B cell (primary cell): ENCODE measurements around the gene BUD13. TPM values are rescaled to one million over a fixed set of nuclear protein-coding genes. Genes with fewer than 3 reads are reported as not detected.
A peak's percentile ranks its signal among the peaks of the same experiment; 100 is the strongest.

Source experiments
- ATAC-seq: fragments of 200-7000 bp; cut with Tn5 transposase; one replicate; pipeline ENCODE4 v1.10.0; 2021; ENCODE audit warnings: low read depth, mild to moderate bottlenecking, moderate number of reproducible peaks, moderate library complexity
- CTCF ChIA-PET: fragments of 350-600 bp; sonication (Branson Sonifier 250); formaldehyde crosslinking; loops from one replicate; lab custom pipeline; 2021; ENCODE audit warnings: antibody characterized with exemption, inconsistent platforms; lab: Charles Lee
- POLR2A ChIA-PET: fragments of 350-600 bp; sonication (Branson Sonifier 250); formaldehyde crosslinking; loops from one replicate; lab custom pipeline; 2021; ENCODE audit warnings: antibody characterized with exemption; lab: Charles Lee
- DNase-seq: peaks from one replicate; pipeline ENCODE4 v3.0.0; 2013
- H2AFZ ChIP-seq: 2 replicates; pipeline ENCODE4 v1.6.1; 2012; ENCODE audit warnings: mild to moderate bottlenecking, low read depth, low read length; ENCODE audit not compliant: insufficient read depth, poor library complexity, severe bottlenecking
- H3K27ac ChIP-seq, 2 donors: 1 replicate in 1 of 2; 2 replicates in 1 of 2; pipeline ENCODE4 v1.5.1; 2012 to 2013; ENCODE audit warnings: low read length in 2 of 2, mild to moderate bottlenecking in 2 of 2, moderate library complexity in 1 of 2
- H3K27me3 ChIP-seq, 4 experiments: fragments of 200-600 bp in 1 of 4; sonication (generic) in 1 of 4; replicated peaks in 1 of 4; 1 replicate in 2 of 4; 2 replicates in 2 of 4; pipeline versions ENCODE4 v1.6.1 to v1.7.0; 2013 to 2016; ENCODE audit warnings: low read length in 3 of 4, mild to moderate bottlenecking in 2 of 4, mixed read lengths in 1 of 4, moderate library complexity in 1 of 4; ENCODE audit not compliant: insufficient read depth in 4 of 4, control insufficient read depth in 3 of 4; ENCODE audit errors: control extremely low read depth in 1 of 4
- H3K36me3 ChIP-seq, 2 experiments: replicated peaks in 1 of 2; 1 replicate in 1 of 2; 2 replicates in 1 of 2; pipeline versions ENCODE4 v1.6.1 to v1.7.1; 2013; ENCODE audit warnings: low read length in 1 of 2; ENCODE audit not compliant: insufficient read depth in 2 of 2, control insufficient read depth in 1 of 2; ENCODE audit errors: control extremely low read depth in 1 of 2, extremely low read depth in 1 of 2
- H3K4me1 ChIP-seq, 2 donors: fragments of 200-600 bp in 1 of 2; sonication (generic) in 1 of 2; 1 replicate in 1 of 2; 2 replicates in 1 of 2; pipeline versions ENCODE4 v1.5.1 to v1.6.1; 2013 to 2017; ENCODE audit warnings: low read length in 2 of 2; ENCODE audit not compliant: control insufficient read depth in 2 of 2, insufficient read depth in 2 of 2
- H3K4me2 ChIP-seq: replicated peaks from 2 replicates; pipeline ENCODE3; 2012; ENCODE audit warnings: mild to moderate bottlenecking, low read depth, low read length; ENCODE audit not compliant: poor library complexity, severe bottlenecking
- H3K4me3 ChIP-seq, 5 experiments: fragments of 200-600 bp in 1 of 5; sonication (generic) in 1 of 5; 1 replicate in 3 of 5; 2 replicates in 2 of 5; pipeline versions ENCODE4 v1.5.1 to v1.7.0; 2011 to 2016; ENCODE audit warnings: low read length in 4 of 5, mild to moderate bottlenecking in 4 of 5, low read depth in 2 of 5, control low read depth in 1 of 5, moderate library complexity in 1 of 5; ENCODE audit not compliant: insufficient read depth in 1 of 5; ENCODE audit errors: control extremely low read depth in 1 of 5, extremely low read depth in 1 of 5
- H3K79me2 ChIP-seq: fragments of 200-600 bp; sonication (generic); one replicate; pipeline ENCODE4 v1.6.0; 2016; ENCODE audit warnings: low read length; ENCODE audit not compliant: control insufficient read depth, insufficient read depth
- H3K9ac ChIP-seq: fragments of 200-600 bp; sonication (generic); 2 replicates; pipeline ENCODE4 v1.6.1; 2017; ENCODE audit warnings: mild to moderate bottlenecking, low read length, moderate library complexity
- H3K9me3 ChIP-seq, 3 donors: one replicate each; pipeline versions ENCODE4 v1.6.1 to v1.7.1; 2013; ENCODE audit warnings: low read length in 2 of 3; ENCODE audit not compliant: control insufficient read depth in 2 of 3, insufficient read depth in 1 of 3; ENCODE audit errors: control extremely low read depth in 1 of 3
- H4K20me1 ChIP-seq: 2 replicates; pipeline ENCODE4 v1.6.0; 2012; ENCODE audit warnings: mild to moderate bottlenecking, low read length; ENCODE audit not compliant: insufficient read depth, control insufficient read depth, poor library complexity, severe bottlenecking
- H3K27ac Mint-ChIP-seq: one replicate; pipeline ENCODE4 v1.8.0; 2021; ENCODE audit warnings: mixed read lengths
- H3K27me3 Mint-ChIP-seq: one replicate; pipeline ENCODE4 v1.8.0; 2021; ENCODE audit warnings: mixed read lengths
- H3K4me1 Mint-ChIP-seq: one replicate; pipeline ENCODE4 v1.8.0; 2021; ENCODE audit warnings: mixed read lengths
- H3K4me3 Mint-ChIP-seq: one replicate; pipeline ENCODE4 v1.8.0; 2021; ENCODE audit warnings: mixed read lengths
- H3K9me3 Mint-ChIP-seq: one replicate; pipeline ENCODE4 v1.8.0; 2022; ENCODE audit warnings: mixed read lengths; ENCODE audit not compliant: insufficient read depth
- EZH2 ChIP-seq: IDR thresholded peaks from 2 replicates; pipeline ENCODE4 v1.6.1; 2012; ENCODE audit warnings: borderline replicate concordance, low read depth, mild to moderate bottlenecking, moderate library complexity, low read length; ENCODE audit not compliant: insufficient read depth, poor library complexity, severe bottlenecking
- WGBS: methylation state at CpG from one replicate; pipeline ENCODE4 v1.1.5; 2013; ENCODE audit warnings: missing lambda C conversion rate; ENCODE audit not compliant: insufficient coverage; 5-methylcytosine and 5-hydroxymethylcytosine counted together
- intact Hi-C: fragments of 100-400 bp; cut with micrococcal nuclease; formaldehyde crosslinking; loops from one replicate; pipeline ENCODE4 v1.10.0; 2022
- polyA plus RNA-seq: library from polyadenylated mRNA; depleted of rRNA; stranded (reverse); fragments of >200 nt; gene quantifications from 2 replicates; pipeline ENCODE4 v1.2.3, GENCODE V29; 2012
- total RNA-seq, 2 donors: library from RNA; stranded (reverse); fragments of 120-200 nt in 1 of 2; gene quantifications; 1 replicate in 1 of 2; 2 replicates in 1 of 2; pipeline versions ENCODE4 v1.2.3 to v1.2.4, GENCODE V29; 2013 to 2022
- TF ChIP-seq, protein P1 (sequence below): fragments of 200-600 bp; IDR thresholded peaks from one replicate; pipeline ENCODE4 v1.8.0; 2022; ENCODE audit warnings: antibody characterized with exemption, mild to moderate bottlenecking

The BUD13 gene
- total and polyA plus RNA-seq, 2 donors (not counting 1 experiment from before 2014, with no cell fraction given): 14.1 to 24.2 TPM

DNA sequence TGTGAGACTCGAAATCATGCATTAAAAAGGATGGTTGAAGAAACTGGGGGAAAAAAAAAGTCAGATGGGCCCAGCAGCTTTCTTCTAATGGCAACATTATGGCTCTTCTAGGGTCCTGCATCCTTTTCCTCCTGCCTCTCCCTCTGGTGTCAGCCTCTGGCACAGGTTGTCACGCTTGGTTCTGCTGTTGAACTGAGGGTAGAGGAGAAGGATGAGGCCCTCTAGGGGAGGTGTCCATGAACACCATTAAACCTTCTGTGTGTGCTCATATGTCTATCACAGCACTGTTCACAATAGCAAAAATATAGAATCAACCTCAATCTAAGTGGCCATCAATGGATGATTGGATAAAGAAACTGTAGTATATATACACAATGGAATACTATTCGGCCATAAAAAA is 36.0 kb downstream of the BUD13 start:
- Histone ChIP-seq H2AFZ (no peak overlapping the region), H3K4me2 (no peak overlapping the region), H3K9ac (no peak overlapping the region), H3K27me3 (no peaks in the 10 kb centered on the region), H3K4me3 (no peak overlapping the region), H3K27ac (no peak overlapping the region), H3K9me3 (no peaks in the 10 kb centered on the region), H4K20me1 (no peaks in the 10 kb centered on the region), H3K4me1 (peaks cover 0 to 12% of the 10 kb centered on the region in 2 donors), H3K36me3 (peaks cover 0 to 1% of the 10 kb centered on the region in 2 experiments), H3K79me2 (no peaks in the 10 kb centered on the region)
- H3K27ac Mint-ChIP-seq: no peak overlapping the region
- POLR2A ChIA-PET: no interaction called here
- CTCF ChIA-PET: no interaction called here
- no peak overlapping the region for H3K4me3 Mint-ChIP-seq
- no CpG with 5 or more reads among the region's 3 CpGs for WGBS
- H3K4me1 Mint-ChIP-seq: peaks cover 15% of the 10 kb centered on the region
- intact Hi-C loops: no loop called here
- TF ChIP-seq EZH2: no peak
- TF ChIP-seq, protein P1, sequence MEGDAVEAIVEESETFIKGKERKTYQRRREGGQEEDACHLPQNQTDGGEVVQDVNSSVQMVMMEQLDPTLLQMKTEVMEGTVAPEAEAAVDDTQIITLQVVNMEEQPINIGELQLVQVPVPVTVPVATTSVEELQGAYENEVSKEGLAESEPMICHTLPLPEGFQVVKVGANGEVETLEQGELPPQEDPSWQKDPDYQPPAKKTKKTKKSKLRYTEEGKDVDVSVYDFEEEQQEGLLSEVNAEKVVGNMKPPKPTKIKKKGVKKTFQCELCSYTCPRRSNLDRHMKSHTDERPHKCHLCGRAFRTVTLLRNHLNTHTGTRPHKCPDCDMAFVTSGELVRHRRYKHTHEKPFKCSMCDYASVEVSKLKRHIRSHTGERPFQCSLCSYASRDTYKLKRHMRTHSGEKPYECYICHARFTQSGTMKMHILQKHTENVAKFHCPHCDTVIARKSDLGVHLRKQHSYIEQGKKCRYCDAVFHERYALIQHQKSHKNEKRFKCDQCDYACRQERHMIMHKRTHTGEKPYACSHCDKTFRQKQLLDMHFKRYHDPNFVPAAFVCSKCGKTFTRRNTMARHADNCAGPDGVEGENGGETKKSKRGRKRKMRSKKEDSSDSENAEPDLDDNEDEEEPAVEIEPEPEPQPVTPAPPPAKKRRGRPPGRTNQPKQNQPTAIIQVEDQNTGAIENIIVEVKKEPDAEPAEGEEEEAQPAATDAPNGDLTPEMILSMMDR: no peak
- no peak for DNase-seq
- no peak for ATAC-seq
- H3K27me3 Mint-ChIP-seq: no peaks in the 10 kb centered on the region
- H3K9me3 Mint-ChIP-seq: no peaks in the 10 kb centered on the region

DNA sequence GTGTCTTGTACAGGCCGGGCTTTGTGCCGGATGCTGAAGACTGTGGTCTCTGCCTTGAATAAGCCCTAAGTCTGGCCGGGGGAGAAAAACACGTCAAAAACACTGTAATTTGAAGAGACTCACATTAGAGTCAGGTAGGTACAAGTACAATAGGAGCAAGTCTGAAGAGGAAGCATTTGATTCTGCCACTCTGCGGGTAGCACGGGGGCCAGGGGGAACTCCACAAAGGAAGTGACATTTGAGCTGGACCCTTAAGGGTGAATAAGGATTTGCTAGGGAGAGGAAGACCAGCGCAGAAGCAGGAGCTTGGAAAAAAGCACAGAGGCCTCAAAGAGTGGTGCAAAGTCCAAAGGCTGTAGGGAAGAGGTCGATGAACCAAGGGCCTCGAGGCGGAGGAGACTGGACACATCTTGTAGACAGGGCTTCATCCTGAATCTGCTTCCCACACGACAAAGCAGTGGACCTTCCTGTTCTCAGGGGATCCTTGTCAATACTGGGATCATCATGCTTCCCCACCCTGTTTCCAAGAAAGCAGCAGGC is 38.7 kb downstream of the BUD13 start:
- ChIA-PET CTCF (interaction anchor here (0.6 to 2.1 kb wide), 6 partner anchors 9 to 494 kb away, joined by 3 to 19 read pairs (median 4); no protein-coding TSS in a partner anchor), POLR2A (no interaction called here)
- intact Hi-C loops: no loop called here
- peaks cover 0 to 12% of the 10 kb centered on the region in 2 donors for H3K4me1 ChIP-seq
- peaks cover 0 to 1% of the 10 kb centered on the region in 2 experiments for H3K36me3 ChIP-seq
- H2AFZ ChIP-seq: no peak overlapping the region
- no peaks in the 10 kb centered on the region for H3K9me3 Mint-ChIP-seq
- no peak for TF ChIP-seq EZH2
- TF ChIP-seq, protein P1: no peak
- no peaks in the 10 kb centered on the region for H3K27me3 Mint-ChIP-seq
- DNase-seq (peak; percentile 21), ATAC-seq (no peak)
- H3K4me3 Mint-ChIP-seq: no peak overlapping the region
- no peaks in the 10 kb centered on the region for H3K9me3 ChIP-seq
- H4K20me1 ChIP-seq: no peaks in the 10 kb centered on the region
- H3K4me3 ChIP-seq: no peak overlapping the region
- no peak overlapping the region for H3K27ac ChIP-seq
- H3K9ac ChIP-seq: no peak overlapping the region
- H3K79me2 ChIP-seq: no peaks in the 10 kb centered on the region
- no peak overlapping the region for H3K27ac Mint-ChIP-seq
- 56% methylated on average over 10 of the region's 11 CpGs for WGBS
- H3K4me2 ChIP-seq: no peak overlapping the region
- no peaks in the 10 kb centered on the region for H3K27me3 ChIP-seq
- peaks cover 15% of the 10 kb centered on the region for H3K4me1 Mint-ChIP-seq
